Left renal pelvis (tissue), 4 donors: Measurements from ENCODE around the gene HSPB1. TPM values are rescaled to one million over a fixed set of nuclear protein-coding genes. Genes with fewer than 3 reads are reported as not detected.
"Not testable (repeated sequence)": the region's sequence is repeated elsewhere in the genome, so short reads cannot be mapped to it uniquely, and the experiment has no call there.

Experiments used
- DNase-seq, 4 donors: peaks; one replicate each; pipeline ENCODE4 v3.0.0-alpha.2; 2013; ENCODE audit warnings: low read depth in 4 of 4, low spot score in 3 of 4
- polyA plus RNA-seq, 4 donors: library from polyadenylated mRNA; unstranded; fragments of 120-200 nt; gene quantifications; one replicate each; pipeline ENCODE4 v1.2.1, GENCODE V29; 2013; ENCODE audit not compliant: insufficient read length in 4 of 4

Gene HSPB1
- 100 to 1,000 TPM; 135 to 257 (median 157) TPM for polyA plus RNA-seq

GRCh38 chr7:76302347-76303201 is at the start of gene HSPB1:
Gene HSPB1, plus strand, starts transcription at chr7:76302673. Its CDS starts 40 bp downstream, at chr7:76302713.
- peak in 2 of 4 donors; percentile 54 to 64 for DNase-seq

- no peak for DNase-seq
These were observed 47.7 kb upstream of the HSPB1 start for GRCh38 chr7:76254781-76255180.

- DNase-seq = no peak
These were observed 44.5 kb upstream of the HSPB1 start for GRCh38 chr7:76257973-76258372.

- no peak for DNase-seq
These were observed 43.1 kb upstream of the HSPB1 start for GRCh38 chr7:76259124-76260093.

GRCh38 chr7:76260171-76260703 is 42.2 kb upstream of the HSPB1 start:
- no peak for DNase-seq

GRCh38 chr7:76261329-76261728 is 41.1 kb upstream of the HSPB1 start:
- no peak for DNase-seq

- no peak for DNase-seq
These were observed 40.5 kb upstream of the HSPB1 start for GRCh38 chr7:76261931-76262330.

GRCh38 chr7:76262683-76263402 is 39.6 kb upstream of the HSPB1 start:
- DNase-seq = no peak

- DNase-seq = no peak
These were observed 37.2 kb upstream of the HSPB1 start for GRCh38 chr7:76265299-76265698.

GRCh38 chr7:76267107-76267893 is 35.2 kb upstream of the HSPB1 start:
- no peak for DNase-seq

- no peak for DNase-seq
These were observed 34.6 kb upstream of the HSPB1 start for GRCh38 chr7:76267894-76268183.

- DNase-seq = no peak
These were observed 34.1 kb upstream of the HSPB1 start for GRCh38 chr7:76268376-76268775.

GRCh38 chr7:76269895-76270294 is 32.6 kb upstream of the HSPB1 start:
- no peak for DNase-seq

GRCh38 chr7:76271384-76271783 is 31.1 kb upstream of the HSPB1 start:
- DNase-seq = not testable (repeated sequence)

GRCh38 chr7:76272142-76272541 is 30.3 kb upstream of the HSPB1 start:
- DNase-seq = no peak

- no peak for DNase-seq
These were observed 29.5 kb upstream of the HSPB1 start for GRCh38 chr7:76272851-76273497.

- no peak for DNase-seq
These were observed 29.0 kb upstream of the HSPB1 start for GRCh38 chr7:76273503-76273902.

- no peak for DNase-seq
These were observed 23.9 kb upstream of the HSPB1 start for GRCh38 chr7:76278540-76278939.

- no peak for DNase-seq
These were observed 22.1 kb upstream of the HSPB1 start for GRCh38 chr7:76280408-76280807.
